Measurements from ENCODE around the gene PNPLA2.

Gene PNPLA2

GRCh38 chr11:818396-819128, at the start of gene PNPLA2:
Gene PNPLA2, plus strand, starts transcription at chr11:818914. Its CDS starts 805 bp downstream, at chr11:819719.
- no peak for DNase-seq

- DNase-seq = no peak
Observed at GRCh38 chr11:769887-770641, 48.6 kb upstream of the PNPLA2 start.

GRCh38 chr11:770642-771616, 47.8 kb upstream of the PNPLA2 start:
- no peak for DNase-seq

GRCh38 chr11:771617-772204, 47.0 kb upstream of the PNPLA2 start:
- no peak for DNase-seq

- no peak for DNase-seq
Observed at GRCh38 chr11:772429-773390, 46.0 kb upstream of the PNPLA2 start.

GRCh38 chr11:773425-773824, 45.3 kb upstream of the PNPLA2 start:
- no peak for DNase-seq

GRCh38 chr11:773830-774229, 44.9 kb upstream of the PNPLA2 start:
- no peak for DNase-seq

GRCh38 chr11:774873-775592, 43.7 kb upstream of the PNPLA2 start:
- no peak for DNase-seq

- DNase-seq = no peak
Observed at GRCh38 chr11:776263-776560, 42.5 kb upstream of the PNPLA2 start.

- peak; percentile 22 for DNase-seq
Observed at GRCh38 chr11:776561-777287, 42.0 kb upstream of the PNPLA2 start.

GRCh38 chr11:777288-778255, 41.1 kb upstream of the PNPLA2 start, which contains the start of gene GATD1:
Gene GATD1, minus strand, starts transcription at chr11:777487. Its CDS starts 25 bp downstream, at chr11:777462.
- DNase-seq = peak; percentile 94

GRCh38 chr11:778976-779954, 39.4 kb upstream of the PNPLA2 start:
- no peak for DNase-seq

- no peak for DNase-seq
Observed at GRCh38 chr11:779955-780532, 38.7 kb upstream of the PNPLA2 start.

GRCh38 chr11:782264-783174, 36.2 kb upstream of the PNPLA2 start:
- no peak for DNase-seq

- no peak for DNase-seq
Observed at GRCh38 chr11:783581-784015, 35.1 kb upstream of the PNPLA2 start.
